Neural crest cell (in vitro differentiated cells): Measurements from ENCODE around the gene CCDC82. TPM values are rescaled to one million over a fixed set of nuclear protein-coding genes. Genes with fewer than 3 reads are reported as not detected.
"Not testable (repeated sequence)": the region's sequence is repeated elsewhere in the genome, so short reads cannot be mapped to it uniquely, and the experiment has no call there.

Source experiments
- DNase-seq: peaks from one replicate; pipeline ENCODE4 v3.0.0; 2021; ENCODE audit warnings: low read depth, mixed read lengths, low spot score
- H3K27ac Mint-ChIP-seq: one replicate; pipeline ENCODE4 v1.8.0; 2021; ENCODE audit warnings: mild to moderate bottlenecking, mixed read lengths; ENCODE audit not compliant: unreplicated experiment
- H3K27me3 Mint-ChIP-seq: 2 replicates; pipeline ENCODE4 v1.8.0; 2021; ENCODE audit warnings: low read depth, mild to moderate bottlenecking, mixed read lengths
- H3K36me3 Mint-ChIP-seq: 2 replicates; pipeline ENCODE4 v1.8.0; 2021; ENCODE audit warnings: low read depth, mild to moderate bottlenecking, mixed read lengths
- H3K4me1 Mint-ChIP-seq: 2 replicates; pipeline ENCODE4 v1.8.0; 2021; ENCODE audit warnings: mixed read lengths
- H3K4me3 Mint-ChIP-seq: one replicate; pipeline ENCODE4 v1.8.0; 2021; ENCODE audit warnings: mild to moderate bottlenecking, mixed read lengths
- H3K9me3 Mint-ChIP-seq: 2 replicates; pipeline ENCODE4 v1.8.0; 2021; ENCODE audit warnings: mixed read lengths
- long read RNA-seq: library from polyadenylated mRNA; unstranded; transcript quantifications from one replicate; pipeline ENCODE4 v2.0.0, GENCODE V29; 2020
- total RNA-seq: library from RNA; stranded (reverse); gene quantifications from 2 replicates; pipeline ENCODE4 v1.2.1, GENCODE V29; 2021
- TF ChIP-seq, protein P1 (sequence below): fragments of 200-600 bp; sonication (generic); conservative IDR thresholded peaks from 2 replicates; pipeline ENCODE4 v1.5.0; 2021; ENCODE audit warnings: antibody characterized with exemption, mild to moderate bottlenecking

Gene CCDC82
- 29.5 and 34.7 TPM in 2 replicates for total RNA-seq
- long read RNA-seq, full-length matches to known transcripts, result 38 of 62 reads
- long read RNA-seq, partial matches to known transcripts, result 9 of 62 reads
- long read RNA-seq, other reads (novel, unspliced or antisense), result 15 of 62 reads

DNA sequence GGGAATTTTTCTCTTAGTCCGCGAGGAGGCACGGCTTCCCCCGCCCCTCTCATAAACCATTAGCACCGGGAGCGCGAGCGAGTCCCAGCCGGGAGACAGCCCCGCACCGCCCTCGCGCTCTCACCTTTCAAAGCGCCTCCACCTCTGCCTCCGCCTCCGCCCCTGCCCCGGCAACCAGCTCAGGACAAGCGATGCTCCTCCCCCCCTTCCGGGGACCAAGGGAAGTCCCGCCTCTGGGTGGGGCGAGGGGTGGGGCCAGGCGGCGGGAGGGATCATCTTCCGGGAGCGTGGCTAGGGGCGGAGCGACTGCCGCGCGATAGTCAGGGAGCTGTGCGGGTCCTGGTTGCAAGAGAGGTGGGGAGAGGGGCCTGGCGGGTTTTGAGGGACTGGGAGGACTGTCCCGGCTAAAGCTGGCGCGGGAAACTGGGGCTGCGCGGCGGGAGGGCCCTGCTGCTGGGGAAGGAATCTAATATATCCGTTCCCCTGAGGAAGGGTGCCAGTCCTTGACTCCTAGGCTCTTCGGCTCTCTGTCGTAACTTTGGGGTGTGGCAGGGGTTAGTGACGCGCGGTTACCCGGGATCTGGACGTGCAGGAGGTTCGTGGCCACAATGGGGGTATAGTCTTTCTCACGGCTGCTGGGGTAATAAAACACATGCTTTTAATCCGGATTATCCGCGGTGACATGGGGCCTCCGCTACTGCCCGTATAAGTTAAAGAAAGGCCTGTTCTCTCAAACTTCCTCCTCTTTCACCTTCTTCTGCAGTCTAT lies at the start of gene CCDC82, which contains the start of gene JRKL:
CCDC82 (minus strand) TSS at position 193 of the 768 bp plus-strand sequence. CDS start 5,165 bp downstream, outside the sequence.
JRKL (plus strand) TSS at position 294 of the 768 bp plus-strand sequence. CDS start 637 bp downstream, outside the sequence.
- Mint-ChIP-seq H3K4me3 (peak within 1 kb of the TSS; percentile 98), H3K4me1 (peaks cover 42% of the 10 kb centered on the region), H3K27ac (peak within 1 kb of the TSS; percentile 97), H3K36me3 (peaks cover 15% of the 10 kb centered on the region), H3K9me3 (peaks cover 3% of the 10 kb centered on the region), H3K27me3 (no peaks in the 10 kb centered on the region)
- DNase-seq, result peak; percentile 98
- TF ChIP-seq, protein P1, sequence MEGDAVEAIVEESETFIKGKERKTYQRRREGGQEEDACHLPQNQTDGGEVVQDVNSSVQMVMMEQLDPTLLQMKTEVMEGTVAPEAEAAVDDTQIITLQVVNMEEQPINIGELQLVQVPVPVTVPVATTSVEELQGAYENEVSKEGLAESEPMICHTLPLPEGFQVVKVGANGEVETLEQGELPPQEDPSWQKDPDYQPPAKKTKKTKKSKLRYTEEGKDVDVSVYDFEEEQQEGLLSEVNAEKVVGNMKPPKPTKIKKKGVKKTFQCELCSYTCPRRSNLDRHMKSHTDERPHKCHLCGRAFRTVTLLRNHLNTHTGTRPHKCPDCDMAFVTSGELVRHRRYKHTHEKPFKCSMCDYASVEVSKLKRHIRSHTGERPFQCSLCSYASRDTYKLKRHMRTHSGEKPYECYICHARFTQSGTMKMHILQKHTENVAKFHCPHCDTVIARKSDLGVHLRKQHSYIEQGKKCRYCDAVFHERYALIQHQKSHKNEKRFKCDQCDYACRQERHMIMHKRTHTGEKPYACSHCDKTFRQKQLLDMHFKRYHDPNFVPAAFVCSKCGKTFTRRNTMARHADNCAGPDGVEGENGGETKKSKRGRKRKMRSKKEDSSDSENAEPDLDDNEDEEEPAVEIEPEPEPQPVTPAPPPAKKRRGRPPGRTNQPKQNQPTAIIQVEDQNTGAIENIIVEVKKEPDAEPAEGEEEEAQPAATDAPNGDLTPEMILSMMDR, result no peak

DNA sequence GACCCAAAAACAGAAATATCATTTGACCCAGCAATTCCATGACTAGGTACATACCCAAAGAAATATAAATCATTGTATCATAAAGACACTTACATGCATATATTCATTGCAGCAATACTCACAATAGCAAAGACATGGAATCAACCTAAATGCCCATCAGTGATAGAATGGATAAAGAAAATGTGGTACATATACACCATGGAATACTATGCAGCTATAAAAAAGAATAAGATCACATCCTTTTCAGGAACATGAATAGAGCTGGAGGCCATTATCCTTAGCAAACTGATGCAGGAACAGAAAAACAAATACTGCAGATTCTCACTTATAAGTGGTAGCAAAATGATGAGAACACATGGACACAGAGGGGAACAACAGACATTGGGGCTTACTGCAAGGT lies 42.9 kb upstream of the CCDC82 start:
- H3K9me3 Mint-ChIP-seq, result peaks cover 15% of the 10 kb centered on the region
- DNase-seq, H3K27ac Mint-ChIP-seq, H3K4me1 Mint-ChIP-seq, H3K27me3 Mint-ChIP-seq, H3K4me3 Mint-ChIP-seq, H3K36me3 Mint-ChIP-seq: not testable (repeated sequence)

DNA sequence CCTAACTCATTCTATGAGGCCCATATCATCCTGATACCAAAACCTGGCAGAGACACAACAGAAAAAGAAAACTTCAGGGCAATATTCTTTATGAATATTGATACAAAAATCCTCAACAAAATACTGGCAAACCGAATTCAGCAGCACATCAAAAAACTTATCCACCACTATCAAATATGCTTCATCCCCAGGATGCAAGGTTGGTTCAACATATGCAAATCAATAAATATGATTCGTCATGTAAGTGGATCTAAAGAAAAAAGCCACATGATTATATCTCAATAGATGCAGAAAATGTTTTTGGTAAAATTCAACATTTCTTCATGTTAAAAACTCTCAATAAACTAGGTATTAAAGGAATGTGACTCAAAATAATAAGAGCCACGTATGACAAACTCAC lies 41.0 kb upstream of the CCDC82 start:
- TF ChIP-seq, protein P1, result no peak
- no peak overlapping the region for H3K27ac Mint-ChIP-seq
- no peak for DNase-seq
- no peak overlapping the region for H3K4me3 Mint-ChIP-seq
- H3K36me3 Mint-ChIP-seq, result peaks cover 6% of the 10 kb centered on the region
- peaks cover 11% of the 10 kb centered on the region for H3K4me1 Mint-ChIP-seq
- H3K9me3 Mint-ChIP-seq, result peaks cover 15% of the 10 kb centered on the region
- no peaks in the 10 kb centered on the region for H3K27me3 Mint-ChIP-seq

DNA sequence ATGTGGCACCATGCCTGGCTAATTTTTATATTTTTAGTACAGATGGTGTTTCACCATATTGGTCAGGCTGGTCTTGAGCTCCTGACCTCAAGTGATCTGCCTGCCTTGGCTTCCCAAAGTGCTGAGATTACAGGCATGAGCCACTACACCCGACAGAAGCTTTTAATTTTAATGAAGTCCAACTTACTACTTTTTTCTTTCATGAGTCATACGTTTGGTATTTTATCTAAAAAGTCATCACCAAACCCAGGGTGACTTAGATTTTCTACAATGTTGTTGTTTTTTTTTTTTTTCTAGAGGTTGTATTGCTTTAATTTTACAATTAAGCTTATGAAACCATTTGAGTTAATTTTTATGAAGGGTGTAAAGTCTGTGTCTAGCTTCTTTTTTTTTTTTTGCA lies 35.0 kb upstream of the CCDC82 start:
- Mint-ChIP-seq H3K4me3 (no peak overlapping the region), H3K36me3 (no peaks in the 10 kb centered on the region), H3K27ac (no peak overlapping the region), H3K4me1 (peaks cover 20% of the 10 kb centered on the region), H3K9me3 (peaks cover 5% of the 10 kb centered on the region), H3K27me3 (no peaks in the 10 kb centered on the region)
- TF ChIP-seq, protein P1, result no peak
- no peak for DNase-seq

DNA sequence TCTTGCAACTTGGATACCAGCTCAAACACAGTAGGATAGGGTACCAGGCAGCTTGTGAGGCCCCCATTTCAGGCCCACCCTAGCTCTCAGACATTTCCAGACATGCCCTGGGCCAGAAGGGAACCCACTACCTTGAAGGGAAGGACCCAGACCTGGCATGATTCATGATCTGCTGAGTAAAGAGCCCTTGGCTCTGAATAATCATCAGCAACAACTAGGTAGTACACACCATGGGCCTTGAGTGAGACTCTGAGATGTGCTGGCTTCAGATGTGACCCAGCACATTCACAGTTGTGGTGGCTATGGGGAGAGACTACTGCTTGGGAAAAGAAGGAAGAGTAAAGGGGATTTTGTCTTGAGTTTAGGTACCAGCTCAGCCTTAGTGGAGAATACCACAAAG lies 23.7 kb upstream of the CCDC82 start:
- no peaks in the 10 kb centered on the region for H3K27me3 Mint-ChIP-seq
- DNase-seq, result no peak
- TF ChIP-seq, protein P1, result no peak

More for the DNA sequence above, 23.7 kb upstream of the CCDC82 start:
- Mint-ChIP-seq H3K9me3 (peaks cover 16% of the 10 kb centered on the region), H3K36me3 (peaks cover 4% of the 10 kb centered on the region), H3K4me3 (no peak overlapping the region), H3K4me1 (no peaks in the 10 kb centered on the region), H3K27ac (no peak overlapping the region)
